Testis (tissue), 3 donors: Measurements from ENCODE around the gene LRPPRC. TPM values are rescaled to one million over a fixed set of nuclear protein-coding genes. Genes with fewer than 3 reads are reported as not detected.
"Not testable (repeated sequence)": the region's sequence is repeated elsewhere in the genome, so short reads cannot be mapped to it uniquely, and the experiment has no call there.

Source experiments
- DNase-seq: peaks from one replicate; pipeline ENCODE4 v3.0.0-alpha.2; 2019
- H3K27ac ChIP-seq, 2 donors: fragments of 200-600 bp; sonication (generic); one replicate each; pipeline ENCODE4 v1.5.1; 2019
- H3K27me3 ChIP-seq: fragments of 200-600 bp; sonication (generic); one replicate; pipeline ENCODE4 v1.5.1; 2019
- H3K36me3 ChIP-seq: fragments of 200-600 bp; sonication (generic); one replicate; pipeline ENCODE4 v1.5.1; 2017; ENCODE audit warnings: low read depth; ENCODE audit errors: missing control alignments
- H3K4me1 ChIP-seq: fragments of 200-600 bp; sonication (generic); one replicate; pipeline ENCODE4 v1.5.1; 2019
- H3K4me3 ChIP-seq, 2 donors: fragments of 200-600 bp; sonication (generic); one replicate each; pipeline ENCODE4 v1.5.1; 2017 to 2019
- H3K9me3 ChIP-seq: fragments of 200-600 bp; sonication (generic); one replicate; pipeline ENCODE4 v1.5.1; 2017
- CTCF ChIP-seq, 3 experiments: fragments of 450-650 bp in 2 of 3; fragments of 200-600 bp in 1 of 3; sonication (generic) in 1 of 3; IDR thresholded peaks; one replicate each; pipeline ENCODE4 v1.5.1; 2016 to 2019; ENCODE audit warnings: antibody characterized with exemption in 3 of 3, mild to moderate bottlenecking in 2 of 3, moderate library complexity in 1 of 3
- POLR2A ChIP-seq: fragments of 450-650 bp; IDR thresholded peaks from one replicate; pipeline ENCODE4 v1.6.1; 2017; ENCODE audit warnings: antibody characterized with exemption, mild to moderate bottlenecking, moderate library complexity
- WGBS, 2 donors: methylation state at CpG; one replicate each; pipeline ENCODE4 v1.1.5; 2018; 5-methylcytosine and 5-hydroxymethylcytosine counted together
- intact Hi-C: fragments of 100-400 bp; cut with DNase I; formaldehyde crosslinking; loops from one replicate; pipeline ENCODE4 v1.15.1; 2023; ENCODE audit warnings: low total_unique reads
- polyA plus RNA-seq: library from polyadenylated mRNA; stranded (reverse); fragments of 350-450 nt; fragmentation: Illumina TruSeq; extraction: RNeasy Lipid Tissue Mini Kit (QIAGEN cat#74804); gene quantifications from one replicate; pipeline ENCODE4 v1.2.3, GENCODE V29; 2014; ENCODE audit warnings: low read depth, low replicate concordance; ENCODE audit not compliant: insufficient read depth
- total RNA-seq, 2 donors: library from RNA; depleted of rRNA; stranded (reverse); fragments of >200 nt; gene quantifications; one replicate each; pipeline ENCODE4 v1.2.3, GENCODE V29; 2016

Gene LRPPRC
- total and polyA plus RNA-seq, 3 donors from 2014 or later, result 65.7 to 133 (median 114) TPM

DNA sequence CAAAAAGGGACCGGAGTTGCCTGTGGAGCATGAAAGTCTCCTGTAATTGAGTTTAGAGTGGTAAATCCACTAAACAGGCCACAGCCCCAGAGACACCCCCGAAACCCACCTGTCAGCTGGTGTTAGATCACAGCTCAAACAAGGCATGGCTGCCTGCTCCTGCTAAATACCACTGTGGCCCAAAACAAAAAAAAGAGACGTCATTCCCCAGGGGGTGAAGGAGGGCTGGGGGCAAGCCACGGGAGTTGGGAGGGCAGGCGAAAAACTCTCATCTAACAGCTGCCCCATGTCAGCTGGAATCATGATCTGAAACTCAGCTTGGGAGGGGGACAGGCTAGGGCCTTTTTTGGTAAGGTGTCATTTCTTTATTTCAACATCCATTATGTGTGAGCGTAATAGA, 42.5 kb upstream of the LRPPRC start:
- no peaks in the 10 kb centered on the region for H3K36me3 ChIP-seq

DNA sequence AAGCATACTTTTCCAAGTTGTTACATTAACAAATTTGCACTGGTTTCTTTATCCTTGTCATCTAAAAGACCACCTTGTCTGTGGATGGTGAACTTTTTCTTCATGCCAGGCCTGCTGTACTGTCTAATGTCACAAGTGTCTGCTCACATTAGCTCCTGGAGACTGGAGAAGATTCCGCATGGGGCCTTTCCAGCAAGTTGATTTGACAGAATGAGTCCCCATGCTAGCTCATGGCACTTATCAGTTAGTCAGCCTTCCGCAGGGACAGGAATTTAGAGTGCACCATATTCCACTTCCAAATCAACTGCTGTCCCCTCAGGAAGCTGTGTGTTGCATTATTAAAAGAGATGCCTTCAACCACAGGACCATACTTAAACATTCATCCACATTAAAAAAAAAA, 41.4 kb upstream of the LRPPRC start:
- H3K27ac ChIP-seq, result no peak overlapping the region
- H3K27me3 ChIP-seq, result no peaks in the 10 kb centered on the region
- intact Hi-C loops, result no loop called here
- no peaks in the 10 kb centered on the region for H3K4me1 ChIP-seq
- TF ChIP-seq CTCF (IDR thresholded peaks at IDR 0.05), result no peak
- TF ChIP-seq POLR2A, result no peak
- no peaks in the 10 kb centered on the region for H3K36me3 ChIP-seq
- no peak overlapping the region for H3K4me3 ChIP-seq
- DNase-seq, result no peak
- WGBS, 2 donors, result 73 to 82% methylated on average over 2 of the region's 2 CpGs
- H3K9me3 ChIP-seq, result no peaks in the 10 kb centered on the region

More for the DNA sequence above, 42.5 kb upstream of the LRPPRC start:
- Histone ChIP-seq H3K4me3 (no peak overlapping the region), H3K9me3 (no peaks in the 10 kb centered on the region), H3K27ac (no peak overlapping the region), H3K27me3 (no peaks in the 10 kb centered on the region), H3K4me1 (peaks cover 5% of the 10 kb centered on the region)
- WGBS, 2 donors, result 66 to 76% methylated on average over 6 of the region's 6 CpGs
- TF ChIP-seq POLR2A, result no peak
- TF ChIP-seq CTCF (IDR thresholded peaks at IDR 0.05), result no peak
- intact Hi-C loops, result no loop called here
- no peak for DNase-seq

GRCh38 chr2:44033947-44034346, 38.2 kb upstream of the LRPPRC start:
- DNase-seq, result no peak
- intact Hi-C loops, result no loop called here
- H3K27ac ChIP-seq, result no peak overlapping the region
- no peaks in the 10 kb centered on the region for H3K27me3 ChIP-seq
- H3K4me1 ChIP-seq, result no peaks in the 10 kb centered on the region
- H3K9me3 ChIP-seq, result no peaks in the 10 kb centered on the region
- H3K36me3 ChIP-seq, result no peaks in the 10 kb centered on the region
- H3K4me3 ChIP-seq, result no peak overlapping the region
- TF ChIP-seq POLR2A, result no peak
- TF ChIP-seq CTCF (IDR thresholded peaks at IDR 0.05), result no peak

- H3K4me1 ChIP-seq, H3K4me3 ChIP-seq, DNase-seq, H3K36me3 ChIP-seq, H3K27me3 ChIP-seq, intact Hi-C loops, H3K27ac ChIP-seq, H3K9me3 ChIP-seq: not testable (repeated sequence)
- WGBS, 2 donors, result 82 to 84% methylated on average over 2 to 4 of the region's 4 CpGs
Observed at GRCh38 chr2:44027076-44027475, 31.3 kb upstream of the LRPPRC start.

DNA sequence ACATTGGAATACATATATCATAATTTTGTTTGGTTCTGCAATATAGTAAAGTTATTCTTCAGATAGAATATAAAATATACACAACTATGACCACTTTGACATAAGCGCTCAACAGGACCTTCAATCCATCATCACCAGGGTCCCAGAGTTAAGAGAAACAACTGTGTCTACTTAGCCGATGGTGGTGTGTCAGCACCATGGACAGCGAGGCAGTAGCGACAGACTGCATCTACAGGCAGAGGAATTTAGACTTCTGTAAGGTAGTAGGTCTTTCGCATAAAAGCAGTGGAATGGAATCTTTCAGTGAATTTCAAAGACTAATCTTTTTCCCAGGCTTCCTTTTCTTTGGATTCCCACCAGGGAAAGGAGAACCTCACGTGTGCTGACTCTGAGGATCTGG, 20.5 kb upstream of the LRPPRC start:
- peak; percentile 71 for DNase-seq
- WGBS, 2 donors, result 32 to 37% methylated on average over 6 of the region's 6 CpGs
- no peaks in the 10 kb centered on the region for H3K9me3 ChIP-seq

More for the DNA sequence above, 20.5 kb upstream of the LRPPRC start:
- H3K27me3 ChIP-seq, result no peaks in the 10 kb centered on the region
- TF ChIP-seq CTCF (IDR thresholded peaks at IDR 0.05) (no peak), POLR2A (no peak)
- intact Hi-C loops, result no loop called here
- H3K27ac ChIP-seq, result no peak overlapping the region
- H3K4me3 ChIP-seq, result no peak overlapping the region
- no peaks in the 10 kb centered on the region for H3K36me3 ChIP-seq
- no peaks in the 10 kb centered on the region for H3K4me1 ChIP-seq
